ENCODE results near the gene RBP4. TPM values are rescaled to one million over a fixed set of nuclear protein-coding genes. Genes with fewer than 3 reads are reported as not detected.
"Not testable (repeated sequence)": the region's sequence is repeated elsewhere in the genome, so short reads cannot be mapped to it uniquely, and the experiment has no call there.

The RBP4 gene
- polyA plus RNA-seq, 12 donors: 1.3 to 15.4 (median 1.9) TPM; not detected in 2

DNA sequence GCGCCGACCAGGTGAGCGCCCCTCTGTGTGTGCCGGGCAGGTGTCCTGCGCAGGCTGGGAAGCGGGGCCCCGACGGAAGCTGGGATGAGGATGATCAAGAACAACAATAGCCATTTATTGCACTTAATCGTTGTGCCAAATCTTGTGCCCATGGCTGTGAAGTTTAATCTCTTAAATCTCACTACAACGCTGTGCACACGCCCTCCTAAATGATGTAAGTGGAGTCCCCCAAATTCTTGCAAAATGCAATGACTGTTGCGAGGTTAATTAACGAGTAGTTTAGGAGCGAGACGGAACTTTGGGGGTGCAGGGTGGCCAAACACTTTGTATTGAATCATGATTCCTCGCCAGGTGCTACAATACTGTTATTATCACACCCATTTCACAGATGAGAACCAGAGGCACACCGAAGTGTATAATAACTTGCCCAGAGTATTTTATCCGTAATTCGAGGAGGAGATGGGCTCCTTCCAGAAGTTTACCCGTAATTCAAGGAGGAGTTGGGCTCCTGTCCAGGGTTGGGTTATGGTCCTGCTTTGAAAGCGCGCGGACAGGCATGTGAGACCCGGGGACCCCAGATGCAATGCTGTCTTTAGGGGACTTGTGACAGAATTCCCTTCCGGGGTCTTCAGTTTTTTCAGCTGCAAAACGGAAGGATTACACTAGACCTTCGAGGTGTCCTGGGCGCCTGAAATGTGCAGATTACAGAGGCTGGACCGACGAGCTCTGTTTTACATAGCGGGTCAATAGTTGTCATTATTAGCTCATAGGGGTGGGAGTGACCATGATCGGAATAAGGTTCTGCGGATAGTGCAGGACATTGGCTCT, 33.5 kb downstream of the RBP4 start:
- no peak for DNase-seq

DNA sequence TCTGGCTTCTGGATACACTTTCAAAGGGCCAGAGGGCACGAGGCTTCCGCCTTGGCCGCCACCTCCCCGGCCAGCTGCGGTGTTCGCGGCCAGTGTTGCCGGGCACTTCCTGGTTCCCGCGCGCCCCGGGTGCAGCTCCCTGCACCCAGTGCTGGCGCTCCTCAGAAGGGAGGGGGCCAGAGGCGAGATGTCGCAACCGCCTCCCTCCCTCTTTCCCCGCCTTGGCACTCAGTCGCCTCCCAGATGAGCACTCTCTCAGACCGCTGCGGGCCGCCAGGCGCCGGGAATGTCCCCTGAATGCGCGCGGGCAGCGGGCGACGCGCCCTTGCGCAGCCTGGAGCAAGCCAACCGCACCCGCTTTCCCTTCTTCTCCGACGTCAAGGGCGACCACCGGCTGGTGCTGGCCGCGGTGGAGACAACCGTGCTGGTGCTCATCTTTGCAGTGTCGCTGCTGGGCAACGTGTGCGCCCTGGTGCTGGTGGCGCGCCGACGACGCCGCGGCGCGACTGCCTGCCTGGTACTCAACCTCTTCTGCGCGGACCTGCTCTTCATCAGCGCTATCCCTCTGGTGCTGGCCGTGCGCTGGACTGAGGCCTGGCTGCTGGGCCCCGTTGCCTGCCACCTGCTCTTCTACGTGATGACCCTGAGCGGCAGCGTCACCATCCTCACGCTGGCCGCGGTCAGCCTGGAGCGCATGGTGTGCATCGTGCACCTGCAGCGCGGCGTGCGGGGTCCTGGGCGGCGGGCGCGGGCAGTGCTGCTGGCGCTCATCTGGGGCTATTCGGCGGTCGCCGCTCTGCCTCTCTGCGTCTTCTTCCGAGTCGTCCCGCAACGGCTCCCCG, 34.4 kb downstream of the RBP4 start, which contains the start of gene FFAR4:
FFAR4 (plus strand) TSS at position 231 of the 842 bp plus-strand sequence; CDS start at position 287, 56 bp downstream.
- DNase-seq: no peak

DNA sequence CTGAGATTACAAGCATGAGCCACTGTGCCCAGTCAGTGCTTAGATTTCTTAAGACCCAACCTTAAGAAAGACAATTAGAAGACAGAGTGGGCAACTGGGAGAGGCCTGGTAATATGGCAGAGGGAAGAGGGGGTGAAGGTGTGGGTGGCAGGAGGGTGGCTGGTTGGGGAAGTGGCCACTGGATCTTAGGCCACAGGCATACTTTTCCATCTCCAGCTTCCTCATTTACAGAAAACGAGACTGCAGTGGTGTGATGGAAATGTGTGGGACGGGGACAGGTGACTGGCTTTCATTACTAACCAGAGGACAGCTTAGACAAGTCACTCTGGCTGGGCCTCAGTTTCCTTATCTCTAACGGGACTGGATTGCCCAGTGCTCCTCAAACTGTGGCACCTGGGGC, 35.6 kb downstream of the RBP4 start:
- DNase-seq: no peak

DNA sequence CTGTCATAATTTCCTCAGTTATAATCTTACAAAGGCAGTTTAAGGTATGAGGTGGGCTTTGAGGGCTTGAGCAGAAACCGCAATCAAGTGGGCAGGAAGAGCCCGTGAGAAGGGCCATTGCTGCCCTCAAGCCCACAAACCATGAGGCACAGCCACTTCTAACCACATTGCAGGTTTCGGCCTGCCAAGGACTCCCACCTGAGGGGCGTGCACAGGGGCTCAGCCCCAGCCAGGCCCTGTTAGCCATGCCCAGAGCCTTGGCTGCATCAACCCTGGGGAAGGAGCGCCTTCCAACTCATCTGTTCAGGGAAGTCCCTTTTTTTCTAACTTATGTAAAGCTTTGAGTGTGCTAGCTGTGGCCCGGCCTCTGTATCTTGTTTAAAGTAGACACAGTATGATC, 40.5 kb downstream of the RBP4 start:
- DNase-seq: no peak

DNA sequence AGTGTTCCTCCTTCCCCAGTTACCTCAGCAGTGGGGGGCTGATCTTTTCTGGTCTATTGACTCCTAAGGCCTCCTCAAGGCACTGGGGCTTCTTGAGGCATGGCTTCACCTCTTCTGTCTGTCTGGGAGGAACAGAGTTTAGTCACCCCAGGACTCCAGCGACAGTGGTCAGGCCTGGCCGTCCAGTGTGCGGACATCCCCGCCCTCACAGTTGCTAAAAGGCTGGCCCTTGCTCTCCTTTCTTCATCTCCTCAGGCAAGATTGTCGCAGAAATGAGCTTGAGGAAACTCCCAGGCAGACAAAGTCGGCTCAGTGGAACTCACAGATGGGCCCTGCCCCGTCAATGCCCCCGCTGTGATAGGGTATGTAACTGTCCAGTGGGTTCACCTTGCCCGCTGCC, 41.5 kb downstream of the RBP4 start:
- DNase-seq: no peak

DNA sequence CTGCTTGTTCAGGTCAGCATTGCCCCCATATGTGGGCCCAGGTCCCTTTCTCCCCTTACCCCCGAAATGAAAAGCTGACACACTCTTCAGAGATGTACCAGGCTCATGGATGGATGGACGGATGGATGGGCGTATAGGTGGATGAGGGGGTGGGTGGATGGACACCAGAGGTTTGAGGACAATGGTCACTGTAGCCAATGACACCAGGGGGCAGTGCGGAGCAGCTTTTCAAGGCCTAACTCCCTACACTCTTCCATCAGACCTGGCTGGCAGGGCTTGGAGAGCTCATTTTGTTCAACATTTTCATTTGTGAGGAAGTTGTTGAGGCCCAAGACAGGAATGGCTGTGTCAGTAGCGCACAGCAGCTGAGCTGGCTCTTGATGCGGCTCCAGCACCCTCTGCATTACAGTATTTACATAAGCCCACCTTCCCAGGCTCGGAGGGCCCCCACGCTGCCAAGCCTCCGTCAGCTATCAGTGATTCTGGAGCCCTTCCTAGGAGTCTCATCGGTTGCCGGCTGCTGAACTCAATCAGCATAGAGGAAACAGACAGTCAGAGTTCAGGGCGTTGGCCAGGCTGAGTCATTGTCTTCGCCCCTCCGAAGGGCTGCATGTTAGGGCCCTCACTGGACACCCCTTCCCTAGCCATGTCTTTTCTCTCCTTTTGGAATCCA, 46.1 kb downstream of the RBP4 start:
- peak; percentile 46 for DNase-seq

DNA sequence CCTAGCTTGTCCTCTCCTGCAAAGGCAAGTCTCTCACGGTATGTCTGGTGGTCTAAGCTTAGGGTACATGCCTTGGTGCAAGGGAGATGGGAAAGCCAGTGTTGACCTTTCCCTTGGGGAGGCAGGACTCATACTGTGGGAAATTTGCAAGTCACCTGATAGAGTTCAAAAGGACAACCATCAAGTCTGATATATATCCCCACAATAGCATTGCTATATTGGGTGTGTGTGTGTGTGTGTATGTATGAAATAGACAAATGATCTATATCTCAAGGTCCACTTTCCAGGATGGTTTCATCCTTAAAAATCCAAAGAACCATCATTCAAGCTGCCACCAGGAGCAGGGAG, 46.7 kb downstream of the RBP4 start:
- DNase-seq: no peak

DNA sequence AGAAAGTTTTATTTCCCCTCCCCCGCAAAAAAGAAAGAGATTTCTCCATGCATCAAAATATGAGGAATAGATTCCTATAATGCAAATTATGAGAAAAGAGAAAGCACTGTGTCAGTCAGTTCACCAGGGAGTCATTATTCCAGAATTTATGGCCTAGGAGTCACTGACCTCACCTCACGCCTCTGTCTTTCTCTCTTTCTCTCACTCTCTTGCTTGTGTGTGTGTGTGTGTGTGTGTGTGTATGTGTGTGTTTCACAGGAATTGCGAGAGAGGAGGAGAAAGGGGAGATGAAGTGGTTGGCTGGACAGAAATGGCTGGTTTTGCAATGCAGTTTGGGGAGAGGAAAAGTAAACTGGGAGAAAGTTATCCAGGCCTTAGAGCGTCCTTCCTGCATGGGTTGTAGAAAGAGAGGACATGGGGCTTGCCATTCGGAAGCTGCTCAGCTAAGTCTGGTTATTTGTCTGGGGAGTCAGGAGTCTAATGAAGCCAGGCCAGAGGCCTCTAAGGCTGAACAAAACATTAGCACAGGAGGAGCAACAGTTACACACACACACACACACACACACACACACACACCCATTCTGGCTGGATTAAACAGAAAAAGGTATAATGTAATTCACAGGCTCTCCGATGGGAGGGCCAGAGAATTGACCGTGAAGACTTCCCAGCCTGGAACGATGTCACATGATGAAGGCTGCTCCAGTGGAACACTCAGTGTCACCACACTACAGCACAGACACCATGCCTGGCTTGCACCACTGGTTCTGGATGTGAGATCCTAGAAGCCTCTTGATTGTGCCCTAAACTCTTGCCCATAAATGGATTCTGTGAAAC, 47.3 kb downstream of the RBP4 start:
- DNase-seq: peak; percentile 35

DNA sequence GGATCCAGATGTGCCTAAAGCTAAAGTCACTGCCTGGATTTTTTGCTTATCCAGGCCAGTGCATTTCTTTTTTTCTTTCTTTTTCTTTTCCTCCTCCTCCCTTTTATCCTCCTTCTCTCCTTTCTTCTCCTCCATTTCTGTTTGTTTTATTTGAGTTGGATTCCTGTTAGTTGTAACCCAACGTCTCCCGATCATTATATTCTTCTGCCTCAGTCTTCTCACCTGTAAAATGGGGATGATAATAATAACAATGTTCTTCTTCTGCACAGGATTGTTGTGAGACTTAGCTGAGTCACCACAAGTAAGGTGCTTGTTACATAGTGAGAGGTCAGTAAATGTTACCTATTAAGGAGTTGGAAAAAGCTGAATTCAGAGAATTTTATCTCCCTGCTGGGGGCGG, 48.3 kb downstream of the RBP4 start:
- no peak for DNase-seq

DNA sequence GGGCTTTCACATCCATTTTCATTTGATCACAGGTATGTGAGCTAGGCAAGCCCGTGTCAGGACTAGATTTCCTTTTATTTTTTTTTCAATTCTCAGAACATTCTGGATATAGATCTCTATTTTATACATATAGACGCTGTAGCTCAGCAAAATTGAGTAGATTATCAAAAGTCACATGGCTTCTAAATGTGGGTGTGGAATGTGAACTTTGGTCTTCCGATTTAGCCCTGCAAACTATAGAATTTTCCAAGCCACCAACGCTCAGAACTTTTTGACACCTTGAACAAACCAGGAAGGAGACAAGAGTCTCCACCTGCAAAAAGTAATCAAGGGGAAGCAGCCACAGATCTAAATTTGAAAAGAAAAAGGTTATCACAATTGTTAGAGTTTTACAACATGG, 50.4 kb downstream of the RBP4 start:
- DNase-seq: no peak

DNA sequence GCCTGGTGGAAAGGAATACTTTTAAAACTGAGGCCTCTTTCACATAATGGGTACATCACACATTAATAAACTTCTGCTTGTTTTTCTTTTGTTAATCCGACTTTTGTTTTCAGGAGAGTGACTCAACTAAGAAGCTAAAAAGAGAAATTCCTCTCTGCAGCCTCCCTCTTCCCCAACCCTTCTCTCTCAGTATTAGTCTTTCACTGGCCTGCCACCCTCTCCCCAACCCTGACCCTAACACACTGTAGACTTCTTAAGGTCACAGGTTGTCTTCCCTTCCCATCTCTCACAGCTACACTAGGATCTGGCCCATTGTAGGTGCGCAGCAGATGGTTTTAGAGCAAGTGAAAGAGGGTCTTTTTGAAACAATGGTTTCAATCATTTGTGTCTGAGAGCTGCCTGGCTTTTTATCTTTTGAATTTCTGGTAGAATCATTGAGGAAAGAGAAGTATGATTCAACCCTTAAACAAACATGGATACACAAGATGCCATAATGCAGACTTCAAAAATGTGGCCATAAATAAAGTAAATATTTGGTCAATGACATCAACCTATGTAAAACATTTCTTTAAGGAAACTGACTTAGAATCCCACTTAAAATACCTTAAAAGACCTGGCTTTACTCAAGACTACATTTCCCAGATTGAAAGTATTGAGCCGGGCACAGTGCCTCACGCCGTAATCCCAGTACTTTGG, 52.5 kb downstream of the RBP4 start:
- DNase-seq: no peak

DNA sequence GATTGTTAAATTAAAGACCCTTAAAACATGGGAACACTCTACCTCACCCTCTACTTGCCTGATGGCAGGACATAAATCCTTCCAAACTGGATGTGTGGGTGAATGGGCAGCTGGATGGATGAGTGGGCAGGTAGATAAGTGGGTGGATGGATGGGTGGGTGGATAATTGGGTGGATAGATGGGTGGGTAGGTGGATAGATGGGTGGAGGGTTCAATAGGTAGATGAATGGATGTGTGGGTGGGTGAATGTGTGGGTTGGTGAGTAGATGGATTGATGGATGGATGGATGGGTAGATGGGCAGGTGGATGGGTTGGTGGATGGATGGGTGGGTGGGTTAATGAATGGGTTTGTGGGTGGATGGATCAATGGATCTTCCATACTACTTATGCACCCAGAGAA, 53.5 kb downstream of the RBP4 start:
- DNase-seq: no peak

DNA sequence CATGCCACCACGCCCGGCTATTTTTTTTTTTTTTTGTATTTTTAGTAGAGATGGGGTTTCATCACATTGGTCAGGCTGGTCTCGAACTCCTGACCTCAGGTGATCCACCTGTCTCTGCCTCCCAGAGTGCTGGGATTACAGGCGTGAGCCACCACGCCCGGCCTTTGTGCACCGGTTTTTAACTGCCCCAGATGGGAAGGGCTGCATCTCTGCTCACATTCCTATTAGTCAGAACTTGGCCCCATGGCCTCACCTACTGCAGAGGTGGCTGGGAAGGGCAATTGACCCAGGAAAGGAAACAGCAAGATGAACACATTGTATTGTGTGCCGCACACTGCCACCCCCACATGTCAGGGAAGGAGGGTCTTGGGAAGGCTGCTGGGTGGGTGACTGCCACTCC, 54.0 kb downstream of the RBP4 start:
- not testable (repeated sequence) for DNase-seq

DNA sequence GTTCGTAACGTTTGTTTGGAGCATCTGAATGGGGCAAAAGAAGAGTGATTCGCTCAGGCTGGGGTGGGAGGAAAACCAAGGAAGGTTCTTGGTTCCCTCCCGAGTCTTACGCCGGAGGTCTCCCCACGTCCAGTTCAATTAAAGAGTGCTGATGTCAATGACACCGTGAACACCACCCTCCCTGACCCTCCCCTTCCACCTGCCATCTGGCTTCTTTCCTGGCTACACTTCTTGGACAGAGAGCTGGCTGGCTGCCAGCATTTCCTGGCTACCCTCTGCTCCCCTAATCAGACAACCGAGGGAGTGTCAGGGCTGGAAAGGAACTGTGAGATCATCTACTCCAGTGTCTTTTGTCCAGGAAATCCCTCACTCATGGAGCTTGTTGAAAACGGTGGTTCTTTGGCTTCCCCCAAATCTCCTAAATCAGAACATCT, 58.7 kb downstream of the RBP4 start:
- DNase-seq: peak; percentile 72

Other genes starting within 250 kb of the RBP4 start
- gene MYOF, start 118.9 kb downstream of the RBP4 start, polyA plus RNA-seq (ENCODE audit: insufficient read length in 12 of 12): 100 to 1,000 TPM in 2 of 12 donors, 10 to 100 TPM in 9, not detected in 1; 25.5 to 126 (median 60.3) TPM
- gene CEP55, start 104.6 kb downstream of the RBP4 start, polyA plus RNA-seq (ENCODE audit: insufficient read length in 12 of 12): 10 to 100 TPM in 6 of 12 donors, 1 to 10 TPM in 5, not detected in 1; 5.0 to 22.2 (median 11.2) TPM
- gene FFAR4, start 34.6 kb downstream of the RBP4 start, polyA plus RNA-seq (ENCODE audit: insufficient read length in 12 of 12): under 1 TPM in 3 of 12 donors, not detected in 9; 0.05 to 0.14 (median 0.10) TPM
- 1 to 10 TPM in 4 of 12 donors, under 1 TPM in 6, not detected in 2; 0.13 to 2.1 (median 0.83) TPM for gene PDE6C, start 11.3 kb upstream of the RBP4 start, polyA plus RNA-seq (ENCODE audit: insufficient read length in 12 of 12)
- 10 to 100 TPM in 11 of 12 donors, not detected in 1; 20.8 to 46.2 (median 28.2) TPM for gene FRA10AC1, start 101.4 kb upstream of the RBP4 start, polyA plus RNA-seq (ENCODE audit: insufficient read length in 12 of 12)
- 10 to 100 TPM in 11 of 12 donors, not detected in 1; 23.0 to 65.2 (median 41.1) TPM for gene LGI1, start 156.7 kb upstream of the RBP4 start, polyA plus RNA-seq (ENCODE audit: insufficient read length in 12 of 12)

Data from muscle of arm (tissue), 12 donors.